ENCODE data around the gene CRIM1. TPM values are rescaled to one million over a fixed set of nuclear protein-coding genes. Genes with fewer than 3 reads are reported as not detected.

Gene CRIM1
- total RNA-seq, 2 donors from 2014 or later = 2.2 to 15.5 TPM

DNA sequence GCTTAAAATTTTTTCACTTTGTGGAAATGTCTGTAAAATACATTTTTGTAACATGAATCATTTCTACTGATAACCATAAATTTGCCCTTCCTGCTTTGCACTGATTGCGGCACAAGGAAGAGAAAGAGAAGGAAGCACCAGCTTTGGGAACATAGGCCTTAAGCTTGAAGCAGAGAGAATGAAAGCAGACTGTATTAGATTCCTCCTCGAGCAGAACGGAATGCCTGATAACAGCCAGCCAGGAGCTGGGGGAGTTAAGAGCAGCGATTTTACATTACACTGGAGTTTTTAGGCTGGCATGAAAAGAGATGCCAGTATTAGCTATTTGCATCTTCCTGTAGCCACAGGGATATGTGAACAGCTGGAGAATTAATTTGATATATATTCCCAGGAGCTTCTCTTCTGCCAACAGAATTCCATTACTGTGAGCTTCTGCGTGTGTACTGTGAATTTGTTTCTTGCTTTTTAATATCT lies 33.5 kb downstream of the CRIM1 start:
- Mint-ChIP-seq H3K27me3 (peaks cover 4% of the 10 kb centered on the region), H3K4me3 (no peak overlapping the region), H3K4me1 (peaks cover 4% of the 10 kb centered on the region), H3K27ac (no peak overlapping the region), H3K9me3 (no peaks in the 10 kb centered on the region), H3K36me3 (ENCODE audit: low read depth) (no peaks in the 10 kb centered on the region)
- ATAC-seq (replicated peaks) = no peak

DNA sequence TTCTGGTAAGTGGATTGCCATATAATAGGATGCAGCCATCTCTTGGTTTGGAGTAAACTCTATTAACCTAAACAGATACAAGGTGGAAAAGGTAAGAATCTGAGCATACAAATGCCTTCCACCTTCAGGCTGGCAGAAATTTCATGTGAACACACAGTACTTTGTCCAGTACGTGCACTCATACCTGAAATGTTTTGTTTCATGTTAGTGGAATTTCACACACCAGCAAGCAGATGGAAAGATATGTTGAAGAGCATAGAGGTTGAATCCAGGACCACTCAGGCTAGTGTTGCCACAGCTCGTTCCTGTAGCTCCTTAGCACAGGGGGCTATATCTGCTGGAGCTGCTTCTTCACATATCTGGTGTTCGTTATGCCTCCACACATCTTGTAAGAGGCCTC lies 34.0 kb downstream of the CRIM1 start:
- Mint-ChIP-seq H3K4me3 (no peak overlapping the region), H3K27ac (no peak overlapping the region), H3K27me3 (peaks cover 4% of the 10 kb centered on the region), H3K36me3 (ENCODE audit: low read depth) (no peaks in the 10 kb centered on the region), H3K9me3 (no peaks in the 10 kb centered on the region), H3K4me1 (peaks cover 4% of the 10 kb centered on the region)
- no peak for ATAC-seq (replicated peaks)

DNA sequence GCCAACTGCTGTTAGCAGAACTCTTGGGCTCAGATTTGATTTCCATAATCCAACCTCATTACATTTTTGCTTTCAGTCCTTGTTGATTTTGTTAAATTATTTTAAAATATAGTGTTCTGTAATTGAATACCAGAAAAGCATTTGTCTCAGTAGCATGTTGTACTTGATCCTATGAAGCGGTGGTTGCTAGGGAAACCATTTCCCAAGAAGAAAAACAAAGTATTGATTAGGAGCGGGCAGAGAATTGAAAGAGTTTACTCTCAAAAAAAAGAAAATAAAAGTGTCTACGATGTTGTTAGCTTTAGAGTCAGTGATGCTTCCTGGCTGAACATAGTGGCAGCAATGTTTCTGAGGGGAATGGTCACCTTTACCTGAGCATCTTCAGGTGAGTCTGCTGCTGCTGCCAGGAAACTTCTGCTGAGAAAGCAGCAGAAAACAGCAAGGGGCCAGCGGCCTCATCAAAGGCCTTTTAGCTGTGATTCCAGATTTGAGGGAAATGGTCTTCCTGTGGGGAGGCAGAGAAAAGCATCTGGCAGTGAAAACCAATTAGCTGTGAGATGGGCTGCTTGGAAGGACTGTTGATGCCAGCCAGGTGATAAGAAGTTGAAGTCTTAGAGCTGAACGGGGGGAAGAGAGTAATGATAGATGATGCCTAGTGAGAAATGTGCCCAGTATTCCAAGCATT lies 37.1 kb downstream of the CRIM1 start:
- H3K4me1 Mint-ChIP-seq = no peaks in the 10 kb centered on the region
- no peak overlapping the region for H3K4me3 Mint-ChIP-seq
- H3K27ac Mint-ChIP-seq = no peak overlapping the region
- ATAC-seq (replicated peaks) = no peak
- no peaks in the 10 kb centered on the region for H3K27me3 Mint-ChIP-seq
- H3K9me3 Mint-ChIP-seq = no peaks in the 10 kb centered on the region
- H3K36me3 Mint-ChIP-seq (ENCODE audit: low read depth) = no peaks in the 10 kb centered on the region

DNA sequence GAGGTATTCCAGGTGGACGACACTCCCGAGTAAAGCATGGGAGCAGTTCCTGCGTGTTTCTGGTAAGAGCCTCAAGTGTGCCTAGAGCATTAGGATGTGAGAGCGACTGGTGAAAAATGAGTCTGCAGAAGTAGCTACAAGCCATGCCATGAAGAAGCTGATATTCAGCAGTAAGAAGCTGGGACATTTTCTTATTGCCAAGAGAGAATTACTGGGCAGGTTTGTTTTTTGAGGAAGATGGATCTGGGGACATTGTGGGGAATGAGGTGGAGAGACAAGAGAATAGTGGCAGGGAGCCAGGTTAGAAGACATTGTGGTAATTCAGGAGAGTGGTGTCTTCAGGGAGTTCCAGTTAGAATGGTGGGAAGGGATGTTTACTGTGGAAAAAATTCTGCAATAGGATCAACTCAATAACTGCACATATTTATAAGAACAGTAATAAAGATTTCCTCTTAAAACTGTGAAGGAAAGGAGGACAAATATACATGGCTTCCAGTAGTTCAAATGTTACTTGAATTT lies 38.2 kb downstream of the CRIM1 start:
- no peak for ATAC-seq (replicated peaks)
- H3K27me3 Mint-ChIP-seq = no peaks in the 10 kb centered on the region
- no peaks in the 10 kb centered on the region for H3K9me3 Mint-ChIP-seq
- H3K27ac Mint-ChIP-seq = no peak overlapping the region
- H3K36me3 Mint-ChIP-seq (ENCODE audit: low read depth) = no peaks in the 10 kb centered on the region
- no peak overlapping the region for H3K4me3 Mint-ChIP-seq
- H3K4me1 Mint-ChIP-seq = no peaks in the 10 kb centered on the region

DNA sequence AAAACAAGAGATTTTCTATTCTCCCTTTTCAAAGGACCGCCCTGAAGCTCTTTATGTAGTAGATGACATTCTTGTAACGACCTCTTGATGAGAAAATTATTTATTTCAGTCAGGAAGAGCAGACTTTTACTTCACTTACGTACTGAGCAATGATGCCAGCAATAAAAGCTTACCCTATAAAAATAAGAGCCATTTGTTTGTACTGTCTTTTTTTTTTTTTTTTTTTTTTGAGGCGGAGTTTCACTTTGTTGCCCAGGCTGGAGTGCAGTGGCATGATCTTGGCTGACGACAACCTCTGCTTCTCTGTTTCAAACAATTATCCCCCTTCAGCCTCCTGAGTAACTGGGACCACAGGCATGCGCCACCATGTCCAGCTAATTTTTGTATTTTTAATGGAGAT lies 39.2 kb downstream of the CRIM1 start:
- Mint-ChIP-seq H3K4me3 (no peak overlapping the region), H3K27me3 (no peaks in the 10 kb centered on the region), H3K4me1 (no peaks in the 10 kb centered on the region), H3K27ac (no peak overlapping the region), H3K9me3 (no peaks in the 10 kb centered on the region), H3K36me3 (ENCODE audit: low read depth) (no peaks in the 10 kb centered on the region)
- no peak for ATAC-seq (replicated peaks)

DNA sequence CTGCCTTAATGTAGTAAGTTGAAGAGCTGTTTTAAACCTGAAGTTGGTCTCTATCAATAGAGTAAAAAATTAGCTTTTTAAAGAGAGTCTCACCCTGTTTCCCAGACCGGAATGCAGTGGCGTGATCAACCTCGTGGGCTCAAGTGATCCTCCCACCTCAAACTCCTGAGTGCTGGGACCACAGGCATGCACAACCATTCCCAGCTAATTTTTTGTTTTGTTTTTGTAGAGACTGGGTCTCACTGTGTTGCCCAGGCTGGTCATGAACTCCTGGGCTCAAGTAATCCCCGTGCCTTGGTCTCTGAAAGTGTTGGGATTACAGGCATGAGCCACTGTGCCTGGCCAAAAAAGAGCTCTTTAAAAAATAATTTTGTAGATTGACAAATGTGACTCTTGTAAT lies 40.3 kb downstream of the CRIM1 start:
- no peaks in the 10 kb centered on the region for H3K4me1 Mint-ChIP-seq
- H3K36me3 Mint-ChIP-seq (ENCODE audit: low read depth) = no peaks in the 10 kb centered on the region
- no peak overlapping the region for H3K4me3 Mint-ChIP-seq
- H3K27ac Mint-ChIP-seq = no peak overlapping the region
- no peaks in the 10 kb centered on the region for H3K27me3 Mint-ChIP-seq
- no peaks in the 10 kb centered on the region for H3K9me3 Mint-ChIP-seq
- no peak for ATAC-seq (replicated peaks)

DNA sequence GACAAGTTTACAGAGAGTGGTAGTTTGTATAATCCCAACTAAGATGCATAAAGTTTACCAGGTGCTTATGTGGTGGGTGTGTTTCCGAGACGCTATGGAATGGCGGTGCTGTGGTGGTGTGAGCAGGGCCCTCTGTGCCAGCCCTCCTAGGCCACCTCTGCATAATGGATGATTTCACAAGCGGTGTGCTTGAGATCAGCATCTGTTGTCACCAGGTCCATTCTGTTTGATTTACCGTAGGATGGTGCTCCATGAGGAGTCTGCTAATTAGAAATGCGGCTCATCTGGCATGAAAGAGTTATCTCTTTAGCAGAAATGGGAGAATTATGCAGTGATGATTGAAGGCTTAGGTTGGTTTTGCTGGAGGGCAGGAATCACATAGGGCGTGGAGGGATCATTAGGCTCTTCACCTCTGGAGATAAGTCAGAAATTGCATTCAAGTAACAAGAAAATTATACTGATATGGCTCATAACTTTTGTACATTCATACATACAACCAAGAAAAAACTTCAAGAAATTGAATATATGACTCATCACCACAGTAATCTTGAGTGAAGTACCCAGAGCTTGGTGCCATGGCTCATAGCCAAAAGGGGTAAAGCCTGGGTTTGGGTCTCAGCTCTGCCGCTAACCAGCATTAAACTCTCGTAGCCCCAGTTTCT lies 41.4 kb downstream of the CRIM1 start:
- no peaks in the 10 kb centered on the region for H3K4me1 Mint-ChIP-seq

DNA sequence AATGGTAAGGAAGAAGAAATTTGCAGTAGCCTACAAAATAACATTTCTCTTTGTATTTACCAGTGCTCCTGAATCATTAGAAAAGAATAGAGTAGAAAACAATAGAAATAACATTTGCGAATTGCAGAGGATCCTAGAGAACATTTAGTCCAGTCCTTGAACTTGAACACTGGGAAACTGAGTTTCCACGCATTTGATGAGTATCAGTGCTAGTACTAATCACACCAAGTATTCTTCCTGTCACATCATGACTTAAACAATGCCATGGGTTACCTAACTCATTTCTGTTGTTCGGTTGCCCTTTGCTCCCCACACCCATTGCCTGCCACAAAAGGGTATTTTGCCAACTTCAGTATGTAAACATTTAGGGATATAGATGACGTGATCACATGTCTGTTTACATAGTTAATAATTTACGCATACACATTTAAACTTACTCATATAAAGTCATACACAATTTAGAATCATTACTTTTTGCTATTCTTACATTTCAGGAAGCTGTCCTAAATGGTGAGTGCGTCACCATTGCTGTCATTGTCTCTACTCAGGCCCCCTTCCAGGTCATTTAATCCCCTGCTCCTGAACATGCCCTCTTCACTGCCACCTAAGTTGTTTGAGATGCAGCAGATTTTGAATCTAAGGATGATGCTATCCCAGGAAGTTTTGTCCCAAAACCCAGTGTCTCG lies 42.3 kb downstream of the CRIM1 start:
- H3K9me3 Mint-ChIP-seq = no peaks in the 10 kb centered on the region
- no peak overlapping the region for H3K27ac Mint-ChIP-seq
- H3K4me3 Mint-ChIP-seq = no peak overlapping the region
- no peaks in the 10 kb centered on the region for H3K4me1 Mint-ChIP-seq
- H3K36me3 Mint-ChIP-seq (ENCODE audit: low read depth) = no peaks in the 10 kb centered on the region
- H3K27me3 Mint-ChIP-seq = no peaks in the 10 kb centered on the region
- no peak for ATAC-seq (replicated peaks)

More for the DNA sequence above, 41.4 kb downstream of the CRIM1 start:
- Mint-ChIP-seq H3K9me3 (no peaks in the 10 kb centered on the region), H3K36me3 (ENCODE audit: low read depth) (no peaks in the 10 kb centered on the region), H3K27me3 (no peaks in the 10 kb centered on the region), H3K27ac (no peak overlapping the region), H3K4me3 (no peak overlapping the region)
- no peak for ATAC-seq (replicated peaks)

DNA sequence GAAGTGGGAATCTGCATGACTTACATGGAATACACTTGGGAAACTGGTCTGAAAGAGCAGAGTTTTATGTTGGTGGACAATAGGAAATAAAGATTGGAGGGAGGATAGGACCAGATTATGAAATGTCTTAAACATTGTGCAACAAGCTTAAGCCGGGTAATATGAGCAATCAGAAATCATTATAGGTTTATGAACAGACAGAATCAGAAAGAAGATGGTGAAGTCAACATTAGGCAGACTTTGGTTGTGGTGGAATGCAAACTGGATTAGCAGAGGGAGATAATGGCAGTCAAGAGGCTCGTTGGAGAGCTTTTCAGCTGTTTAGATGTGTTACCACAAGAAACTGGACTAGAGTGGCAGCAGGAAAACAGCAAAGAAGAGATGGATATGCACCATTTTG lies 43.5 kb downstream of the CRIM1 start:
- H3K4me1 Mint-ChIP-seq = no peaks in the 10 kb centered on the region
- H3K4me3 Mint-ChIP-seq = no peak overlapping the region
- ATAC-seq (replicated peaks) = no peak
- H3K36me3 Mint-ChIP-seq (ENCODE audit: low read depth) = no peaks in the 10 kb centered on the region
- no peak overlapping the region for H3K27ac Mint-ChIP-seq
- H3K27me3 Mint-ChIP-seq = no peaks in the 10 kb centered on the region
- H3K9me3 Mint-ChIP-seq = no peaks in the 10 kb centered on the region

DNA sequence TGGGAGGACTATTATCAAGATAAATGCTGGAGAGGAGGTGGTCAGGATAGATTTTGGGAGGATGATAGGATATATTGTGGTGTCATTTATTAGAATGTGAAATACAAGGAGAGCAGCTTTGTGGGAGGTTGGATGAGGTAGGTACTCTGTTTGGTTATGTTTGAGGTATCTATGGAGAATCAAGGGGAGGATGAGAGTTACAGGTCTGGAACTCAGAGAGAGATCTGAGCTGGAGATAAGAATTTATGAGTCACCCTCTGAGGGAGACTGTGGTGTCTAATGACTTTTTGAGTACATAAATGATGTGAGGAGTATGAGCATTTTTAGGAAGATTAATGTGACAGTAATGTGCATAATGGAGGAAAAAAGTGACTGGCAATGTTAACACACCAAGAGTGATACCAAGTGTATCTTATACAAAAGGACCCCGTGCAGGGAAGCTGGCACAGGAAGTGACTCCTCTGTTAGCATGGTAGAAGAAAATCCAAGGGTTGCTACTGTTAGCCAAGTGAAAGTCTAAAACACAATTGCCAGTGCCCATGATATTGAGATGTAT lies 48.2 kb downstream of the CRIM1 start:
- Mint-ChIP-seq H3K4me3 (no peak overlapping the region), H3K27ac (no peak overlapping the region), H3K9me3 (no peaks in the 10 kb centered on the region), H3K36me3 (ENCODE audit: low read depth) (no peaks in the 10 kb centered on the region), H3K27me3 (no peaks in the 10 kb centered on the region), H3K4me1 (no peaks in the 10 kb centered on the region)
- peak; percentile 97 for ATAC-seq (replicated peaks)

DNA sequence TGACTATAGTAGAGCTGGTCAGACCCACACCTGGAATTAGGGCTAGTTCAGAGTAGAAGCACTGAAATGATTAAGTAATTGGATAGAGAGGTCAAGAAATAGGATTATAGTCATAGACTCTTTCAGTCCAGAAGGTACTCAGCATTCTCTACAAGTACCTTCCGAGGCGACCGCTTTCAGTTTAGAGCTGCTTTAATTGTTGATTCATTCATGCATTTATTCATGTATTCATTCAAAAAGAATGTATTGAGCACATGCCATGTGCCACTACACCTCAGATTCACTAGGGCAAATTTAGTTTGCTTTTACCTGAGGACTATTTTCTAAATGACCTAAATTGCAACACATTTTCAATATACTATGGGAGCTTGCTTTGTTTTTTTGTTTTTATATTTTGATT lies 48.7 kb downstream of the CRIM1 start:
- Mint-ChIP-seq H3K4me3 (no peak overlapping the region), H3K27ac (no peak overlapping the region), H3K4me1 (no peaks in the 10 kb centered on the region), H3K9me3 (no peaks in the 10 kb centered on the region), H3K36me3 (ENCODE audit: low read depth) (no peaks in the 10 kb centered on the region), H3K27me3 (no peaks in the 10 kb centered on the region)
- ATAC-seq (replicated peaks) = no peak

DNA sequence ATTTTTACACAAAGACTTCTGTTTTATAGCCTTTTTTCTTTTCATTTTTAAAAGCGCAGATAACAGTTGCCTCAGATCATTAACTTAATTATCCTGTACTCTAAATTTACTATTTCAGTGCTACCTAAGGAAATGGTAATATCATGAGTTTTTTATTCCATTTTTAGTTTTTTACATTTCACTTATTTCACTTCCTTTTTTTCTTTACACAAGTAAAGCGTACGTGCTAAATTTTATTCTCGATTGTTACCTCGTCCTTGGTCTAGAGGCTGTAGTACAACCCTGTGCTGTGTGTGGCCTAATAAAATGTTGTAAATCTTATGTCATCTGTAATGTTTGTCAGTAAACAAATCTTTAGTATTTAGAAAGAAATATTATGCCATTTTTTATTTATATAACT lies 49.2 kb downstream of the CRIM1 start:
- Mint-ChIP-seq H3K36me3 (ENCODE audit: low read depth) (no peaks in the 10 kb centered on the region), H3K9me3 (no peaks in the 10 kb centered on the region), H3K27ac (no peak overlapping the region), H3K4me3 (no peak overlapping the region), H3K27me3 (no peaks in the 10 kb centered on the region), H3K4me1 (no peaks in the 10 kb centered on the region)
- ATAC-seq (replicated peaks) = no peak

DNA sequence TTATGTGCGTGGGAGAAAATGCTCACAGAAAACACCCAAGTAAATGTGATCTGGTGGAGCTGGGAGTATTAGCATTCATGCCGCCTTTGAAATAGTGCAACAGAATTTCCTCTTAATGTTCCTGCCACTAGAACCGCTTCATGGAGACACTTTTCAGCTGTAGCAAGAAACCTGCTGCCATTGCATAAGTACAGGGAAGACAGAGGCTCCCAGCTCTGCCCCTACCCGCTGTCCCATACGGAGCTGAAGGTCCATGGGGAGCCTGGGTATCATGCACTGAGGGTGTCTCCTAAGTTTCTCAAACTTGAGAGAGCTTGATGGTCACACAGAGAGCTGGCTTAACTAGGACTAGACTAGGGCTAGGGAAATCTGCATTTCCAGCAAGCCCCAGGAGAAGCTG lies 49.6 kb downstream of the CRIM1 start:
- no peaks in the 10 kb centered on the region for H3K27me3 Mint-ChIP-seq

DNA sequence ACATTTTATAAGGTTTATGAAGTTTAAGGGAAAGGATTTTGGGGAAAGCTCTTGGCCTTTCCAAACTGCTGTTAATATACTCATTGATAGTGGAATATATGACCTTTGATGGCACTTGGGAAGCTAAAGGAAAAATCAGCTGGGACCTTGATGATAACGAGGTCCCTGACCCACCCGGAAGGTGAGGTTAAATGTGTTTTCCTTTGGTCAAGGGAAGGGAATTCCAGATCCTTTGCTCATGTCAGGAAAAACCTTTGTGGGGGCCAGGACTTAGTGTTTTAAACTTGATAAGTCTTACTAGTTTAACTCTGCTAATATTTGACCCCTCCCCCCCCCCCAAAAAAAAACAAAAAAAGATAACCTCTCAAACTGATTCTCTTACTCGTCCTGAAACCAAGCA lies 50.7 kb downstream of the CRIM1 start:
- Mint-ChIP-seq H3K9me3 (no peaks in the 10 kb centered on the region), H3K4me3 (no peak overlapping the region), H3K4me1 (no peaks in the 10 kb centered on the region), H3K36me3 (ENCODE audit: low read depth) (no peaks in the 10 kb centered on the region), H3K27ac (no peak overlapping the region), H3K27me3 (peaks cover 4% of the 10 kb centered on the region)
- ATAC-seq (replicated peaks) = no peak

More for the DNA sequence above, 49.6 kb downstream of the CRIM1 start:
- no peak for ATAC-seq (replicated peaks)
- Mint-ChIP-seq H3K27ac (no peak overlapping the region), H3K4me1 (no peaks in the 10 kb centered on the region), H3K9me3 (no peaks in the 10 kb centered on the region), H3K4me3 (no peak overlapping the region), H3K36me3 (ENCODE audit: low read depth) (no peaks in the 10 kb centered on the region)
